GM21526 (cell line): Measurements from ENCODE around the gene ZNF787.
"Not testable (repeated sequence)": the region's sequence is repeated elsewhere in the genome, so short reads cannot be mapped to it uniquely, and the experiment has no call there.

Experiments
- ATAC-seq: cut with Tn5 transposase; IDR thresholded peaks from one replicate; pipeline ENCODE4 v1.9.1; 2021; ENCODE audit warnings: moderate library complexity; ENCODE audit not compliant: unreplicated experiment, low FRiP score

Gene ZNF787

DNA sequence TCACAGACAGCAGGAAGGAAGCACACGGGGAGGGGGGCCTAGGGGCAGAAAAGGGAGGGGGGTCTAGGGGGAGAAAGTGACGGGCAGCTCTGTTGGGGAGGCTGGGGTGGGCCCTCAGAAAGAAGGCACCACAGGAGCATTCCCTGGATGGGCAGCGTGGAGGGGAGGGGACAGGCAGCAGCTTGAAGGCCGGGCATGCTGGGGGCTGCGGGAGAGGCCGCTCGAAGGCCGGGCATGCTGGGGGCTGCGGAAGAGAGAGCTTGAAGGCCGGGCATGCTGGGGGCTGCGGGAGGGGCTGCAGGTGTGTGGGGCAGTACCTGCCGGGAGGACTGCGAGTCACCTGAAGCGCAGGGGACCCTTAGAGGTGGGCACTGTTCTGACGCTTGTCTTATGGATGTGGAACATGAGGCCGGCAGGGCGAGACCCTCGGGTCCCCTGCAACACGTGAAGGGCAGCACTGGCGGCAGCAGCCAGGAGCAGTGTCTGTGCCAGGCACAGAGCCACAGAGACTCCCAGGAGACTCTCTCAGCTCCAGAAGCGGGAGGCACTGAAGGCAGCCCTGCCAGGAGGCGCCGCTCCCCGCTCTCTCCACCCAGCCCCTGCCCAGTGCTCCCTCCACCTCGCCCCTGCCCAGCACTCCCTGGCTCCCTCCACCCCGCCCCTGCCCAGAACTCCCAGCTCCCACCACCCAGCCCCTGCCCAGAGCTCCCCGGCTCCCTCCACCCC is 13.3 kb downstream of the ZNF787 start:
- ATAC-seq = no peak

DNA sequence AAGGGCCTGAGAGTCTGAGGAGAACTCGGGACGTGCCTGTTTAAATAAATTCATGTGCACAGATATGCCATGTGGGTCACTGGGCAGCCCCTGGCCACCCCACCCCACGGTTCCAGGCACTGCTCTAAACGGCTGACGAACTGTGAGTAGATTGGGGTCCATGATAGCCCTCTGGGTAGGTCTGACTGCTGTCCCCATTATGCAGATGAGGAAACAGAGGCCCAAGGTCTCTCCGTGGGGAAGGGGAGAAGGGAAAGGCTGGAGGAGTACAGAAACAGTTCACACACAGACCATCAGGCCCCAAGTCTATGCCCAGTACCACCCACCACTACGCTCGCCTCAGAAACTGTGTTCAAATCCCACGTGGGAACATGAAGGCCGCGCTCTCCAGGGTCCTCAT is 14.1 kb downstream of the ZNF787 start:
- no peak for ATAC-seq

DNA sequence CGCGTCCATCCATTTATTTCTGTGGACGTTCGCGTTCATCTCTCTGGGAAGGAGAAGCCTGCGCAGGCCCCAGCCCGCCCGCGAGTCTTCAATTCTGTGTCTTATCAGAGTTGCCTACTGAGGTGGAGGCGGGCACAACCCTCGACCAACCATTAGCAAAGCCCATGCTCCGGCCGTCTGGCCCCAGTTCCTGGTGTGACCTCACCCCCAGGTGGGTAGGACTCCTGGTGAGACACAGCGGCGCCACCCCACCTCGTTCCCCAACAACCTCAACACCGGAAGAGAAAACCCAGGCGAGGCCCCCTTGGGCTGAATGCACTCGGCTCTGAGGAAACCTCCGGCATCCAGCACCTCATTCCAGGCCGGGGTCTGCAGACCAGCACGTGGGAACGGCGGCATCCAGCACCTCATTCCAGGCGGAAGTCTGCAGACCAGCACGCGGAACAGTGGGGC is 14.7 kb downstream of the ZNF787 start:
- ATAC-seq = no peak

DNA sequence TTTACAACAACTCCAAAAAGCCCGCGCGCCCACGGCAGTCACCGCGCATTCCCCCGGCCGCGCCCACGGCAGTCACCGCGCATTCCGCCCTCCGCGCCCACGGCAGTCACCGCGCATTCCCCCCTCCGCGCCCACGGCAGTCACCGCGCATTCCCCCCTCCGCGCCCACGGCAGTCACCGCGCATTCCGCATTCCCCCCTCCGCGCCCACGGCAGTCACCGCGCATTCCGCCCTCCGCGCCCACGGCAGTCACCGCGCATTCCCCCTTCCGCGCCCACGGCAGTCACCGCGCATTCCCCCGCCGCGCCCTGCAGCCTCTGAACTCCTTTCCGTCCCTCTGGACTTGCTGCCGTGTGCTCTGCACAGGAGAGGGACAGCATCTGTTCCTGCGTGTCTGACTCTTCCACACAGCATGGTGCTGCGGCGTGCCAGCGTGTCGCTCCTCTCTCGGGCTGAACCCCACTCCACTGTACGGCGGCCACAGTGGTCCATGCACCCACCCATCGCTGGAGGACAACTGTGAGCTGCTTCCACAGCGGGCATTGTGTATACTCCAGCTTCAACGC is 15.2 kb downstream of the ZNF787 start:
- not testable (repeated sequence) for ATAC-seq

DNA sequence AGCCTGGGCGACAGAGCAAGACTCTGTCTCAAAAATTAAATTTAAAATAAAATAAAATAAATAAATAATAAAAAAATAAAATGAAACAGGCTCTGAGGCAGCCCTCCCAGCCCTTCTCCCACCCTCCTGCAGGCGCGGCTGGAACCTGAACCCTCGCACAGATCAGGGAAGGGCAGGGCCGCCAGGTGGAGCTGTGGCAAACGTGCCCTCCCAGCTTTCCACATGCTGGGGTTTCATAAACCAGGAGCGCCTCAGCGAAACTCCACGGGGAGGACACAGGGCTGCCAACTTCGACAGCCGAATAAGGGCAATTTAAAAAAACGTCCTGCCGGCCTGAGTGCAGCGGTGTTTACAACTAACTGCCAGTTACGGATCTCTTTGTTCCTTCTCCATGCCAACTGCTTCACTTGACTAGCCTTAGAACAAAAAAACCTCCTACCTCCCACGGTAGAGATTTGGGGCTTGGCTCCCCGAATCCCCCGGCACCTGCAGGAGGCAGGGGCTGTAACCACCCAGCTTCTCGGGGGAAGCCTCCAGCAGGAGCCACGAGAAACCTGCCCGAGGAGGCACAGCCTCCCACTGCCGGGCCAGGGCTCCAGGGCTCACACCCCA is 15.9 kb downstream of the ZNF787 start:
- no peak for ATAC-seq

DNA sequence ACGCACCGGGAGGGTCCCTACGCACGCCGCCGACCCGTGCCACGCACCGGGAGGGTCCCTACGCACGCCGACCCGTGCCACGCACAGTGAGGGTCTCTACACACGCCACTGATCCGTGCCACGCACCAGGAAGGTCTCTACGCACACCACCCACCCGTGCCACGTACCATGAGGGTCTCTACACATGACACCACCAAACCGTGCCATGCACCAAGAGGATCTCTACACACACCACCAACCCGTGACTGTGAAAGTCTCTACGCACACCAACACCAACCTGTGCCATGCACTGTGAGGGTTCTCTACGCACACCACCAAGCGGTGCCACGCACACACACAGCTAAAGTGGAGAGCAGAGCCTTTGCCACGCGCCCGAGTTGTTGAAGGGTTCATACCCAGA is 16.7 kb downstream of the ZNF787 start:
- ATAC-seq = no peak

DNA sequence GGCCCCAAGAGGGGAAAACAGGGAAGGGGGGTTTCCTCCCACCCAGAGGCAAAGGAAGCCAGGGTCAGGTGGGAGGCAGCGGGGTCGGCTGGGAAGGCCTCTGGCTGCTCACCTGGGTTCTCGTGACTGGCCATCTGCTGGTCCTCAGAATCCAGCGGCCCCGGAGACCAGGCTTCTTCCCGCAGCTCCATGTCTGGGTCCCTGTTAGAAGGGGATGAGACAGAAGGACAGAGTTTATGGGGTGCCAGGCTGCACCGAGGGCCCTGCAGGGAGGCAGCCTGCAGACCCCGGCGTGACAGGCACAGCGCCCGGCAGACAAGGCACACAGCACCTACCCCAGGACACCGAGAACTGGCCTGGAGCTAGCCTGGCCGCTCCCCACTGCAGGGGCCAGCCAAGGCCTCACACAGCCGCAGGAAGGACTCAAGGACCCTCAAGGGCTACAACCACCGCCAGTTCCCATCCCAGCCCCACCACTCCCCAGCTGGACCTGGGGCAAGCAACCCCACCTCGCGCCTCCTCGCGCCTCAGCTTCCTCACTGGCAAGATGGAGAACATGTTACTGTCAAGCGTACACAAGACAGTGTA is 18.0 kb downstream of the ZNF787 start:
- ATAC-seq = no peak

DNA sequence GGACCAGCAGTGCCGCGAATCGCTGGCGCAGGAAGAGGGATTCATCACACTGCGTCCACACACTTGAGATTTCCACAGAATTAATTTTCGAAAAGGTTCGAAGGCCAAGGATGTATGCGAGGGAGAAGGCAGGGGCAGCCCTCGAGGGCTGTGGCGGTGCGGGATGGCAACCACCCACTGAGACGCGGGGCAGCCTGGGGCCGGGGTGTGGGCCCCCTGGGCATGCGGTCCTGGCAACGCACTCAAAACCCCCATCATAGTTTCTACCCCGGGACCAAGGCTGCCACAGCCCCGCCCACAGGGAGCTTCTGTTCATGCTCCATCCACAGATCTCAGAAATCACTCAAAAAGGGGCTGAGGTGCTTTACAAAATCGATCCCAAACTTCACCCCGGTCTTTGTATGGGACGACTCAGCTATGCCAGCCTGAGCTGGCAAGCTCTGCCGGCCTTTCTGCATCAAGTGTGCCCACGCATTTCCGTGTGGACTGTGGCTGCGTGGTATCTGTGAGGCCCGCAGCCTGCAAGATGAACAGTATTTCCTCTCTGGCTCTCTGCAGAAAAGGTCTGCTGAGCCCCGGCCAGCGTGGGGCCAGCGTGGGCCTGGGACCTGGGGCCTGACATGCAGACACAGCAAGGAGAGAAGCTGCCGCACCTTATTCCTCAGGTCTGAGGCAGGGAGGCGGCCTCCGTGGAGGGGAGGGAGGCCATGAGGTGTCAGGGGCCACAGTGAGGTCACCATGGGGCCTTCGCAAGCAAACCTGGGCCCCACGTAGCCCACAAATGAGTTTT is 19.2 kb downstream of the ZNF787 start:
- no peak for ATAC-seq

DNA sequence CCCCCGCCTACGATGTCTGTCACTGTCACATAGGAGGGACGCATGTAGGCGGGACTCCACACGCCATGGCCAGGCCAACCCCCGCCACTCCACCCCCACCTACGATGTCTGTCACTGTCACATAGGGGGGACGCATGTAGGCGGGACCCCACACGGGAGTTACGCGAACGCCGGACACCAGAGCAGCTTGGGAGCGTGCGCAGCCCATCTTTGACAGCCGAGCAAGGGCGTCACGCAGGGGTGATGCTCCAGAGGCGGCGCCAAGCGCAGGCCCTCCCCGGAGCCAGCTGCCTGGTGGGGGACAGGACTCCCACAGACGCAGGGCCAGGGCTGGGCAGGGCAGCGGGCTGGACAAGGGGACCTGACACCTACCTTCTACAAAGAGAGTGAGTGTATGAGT is 20.0 kb downstream of the ZNF787 start:
- ATAC-seq = no peak

DNA sequence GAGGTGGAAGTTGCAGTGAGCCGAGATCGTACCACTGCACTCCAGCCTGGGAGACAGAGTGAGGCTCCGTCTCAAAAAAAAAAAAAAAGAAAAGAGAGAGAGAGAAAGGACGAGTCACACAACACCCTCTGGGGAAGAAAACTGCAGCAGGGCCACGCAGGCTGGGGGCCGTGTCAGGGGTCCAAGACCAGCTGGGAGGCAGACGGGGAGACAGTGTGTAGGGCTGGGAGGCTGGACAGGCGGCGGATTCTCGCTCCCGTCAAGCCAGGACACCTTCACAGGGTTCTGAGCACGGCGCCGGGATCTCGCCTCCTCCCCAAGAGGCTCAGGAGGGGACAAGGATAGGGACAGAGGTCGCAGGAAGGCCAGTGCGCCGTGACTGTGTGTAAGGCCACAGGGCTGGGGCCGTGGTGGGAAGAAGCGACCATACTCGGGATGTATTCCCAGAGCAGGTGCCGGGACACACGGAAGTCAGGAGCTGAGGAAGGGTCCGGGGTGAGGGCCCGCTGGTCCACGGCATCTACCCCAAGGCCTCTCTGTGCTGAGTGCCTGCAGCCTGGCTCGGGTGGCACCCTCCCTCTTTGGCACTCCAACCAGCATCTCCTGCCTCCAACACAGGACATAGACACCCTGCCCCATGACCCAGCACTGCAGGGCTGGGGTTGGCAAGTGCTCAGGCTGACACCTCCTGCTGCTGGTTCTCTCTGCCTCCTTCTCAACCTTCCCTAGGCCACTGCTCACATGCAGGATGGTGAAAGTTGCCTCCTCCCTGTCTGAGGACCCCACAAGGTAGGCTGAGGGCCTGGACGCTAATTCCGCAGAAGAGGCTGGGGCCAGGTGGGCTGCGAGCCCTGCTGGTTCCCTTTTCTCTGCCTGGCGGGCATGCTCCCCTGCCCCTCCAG is 21.2 kb downstream of the ZNF787 start:
- ATAC-seq = no peak

DNA sequence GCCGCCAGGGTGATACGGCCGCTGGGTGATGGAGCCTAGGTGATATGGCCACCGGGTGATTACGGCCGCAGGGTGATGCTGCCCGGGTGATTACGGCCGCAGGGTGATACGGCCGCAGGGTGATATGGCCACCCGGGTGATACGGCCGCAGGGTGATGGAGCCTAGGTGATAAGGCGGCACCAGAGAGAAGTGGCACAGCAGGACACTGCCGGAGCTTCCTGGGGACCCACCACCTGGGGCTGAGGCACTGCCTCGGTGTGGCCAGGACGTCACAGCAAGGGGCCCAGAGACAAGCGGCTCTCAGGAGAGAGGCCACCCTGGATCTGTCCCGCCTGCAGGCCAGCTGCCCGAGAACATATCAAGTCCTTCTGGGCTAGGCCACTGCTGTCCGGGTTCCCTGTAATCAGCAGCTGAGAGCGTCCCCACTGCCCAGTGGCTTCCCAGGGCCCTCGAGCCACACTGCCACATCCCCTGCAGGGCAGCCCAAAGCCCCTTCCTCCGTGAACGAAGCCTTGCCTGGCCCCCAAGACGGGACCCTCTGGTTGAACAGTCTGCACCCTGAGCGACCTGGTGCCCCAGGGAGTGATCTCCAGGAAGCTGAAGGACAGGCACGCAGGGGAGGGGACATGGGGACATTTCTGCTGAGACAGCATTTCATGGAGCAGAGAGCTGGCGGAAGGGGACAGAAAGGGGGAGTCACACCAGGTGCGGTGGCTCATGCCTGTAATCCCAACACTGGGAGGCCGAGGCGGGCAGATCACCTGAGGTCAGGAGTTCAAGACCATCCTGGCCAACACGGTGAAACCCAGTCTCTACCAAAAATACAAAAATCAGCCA is 22.1 kb downstream of the ZNF787 start:
- ATAC-seq = no peak

DNA sequence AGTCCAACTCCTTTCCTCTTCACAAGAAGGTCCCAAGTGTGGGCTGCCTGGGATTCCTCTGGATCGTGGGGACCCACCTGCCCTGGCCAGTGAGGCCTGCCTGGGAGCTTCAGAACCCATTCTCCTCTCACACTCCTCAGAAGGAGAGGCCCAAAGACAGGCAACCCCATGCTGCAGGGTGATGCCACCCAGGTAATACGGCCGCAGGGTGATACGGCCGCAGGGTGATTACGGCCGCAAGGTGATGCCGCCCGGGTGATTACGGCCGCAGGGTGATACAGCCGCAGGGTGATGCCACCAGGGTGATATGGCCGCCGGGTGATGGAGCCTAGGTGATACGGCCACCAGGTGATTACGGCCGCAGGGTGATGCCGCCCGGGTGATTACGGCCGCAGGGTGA is 22.9 kb downstream of the ZNF787 start:
- not testable (repeated sequence) for ATAC-seq

DNA sequence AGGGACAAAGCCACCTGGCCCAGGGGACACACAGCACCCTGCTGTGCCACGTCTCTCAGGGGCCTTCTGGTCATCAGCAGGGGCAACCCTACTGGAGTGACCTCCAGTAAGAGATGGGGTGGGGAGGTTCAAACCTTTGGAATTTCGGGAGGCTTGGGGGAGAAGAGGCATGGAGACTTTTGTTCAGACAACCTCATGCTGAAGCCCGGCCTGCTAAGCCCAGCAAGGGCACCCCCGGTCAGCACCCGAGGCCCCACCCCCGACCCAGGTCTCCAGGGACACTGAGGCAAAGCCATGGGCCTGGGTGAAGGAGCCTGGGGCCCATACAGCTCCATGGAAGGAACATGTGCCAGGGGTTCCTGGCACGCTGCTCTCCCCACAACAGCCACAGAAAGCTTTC is 23.3 kb downstream of the ZNF787 start:
- ATAC-seq = no peak

DNA sequence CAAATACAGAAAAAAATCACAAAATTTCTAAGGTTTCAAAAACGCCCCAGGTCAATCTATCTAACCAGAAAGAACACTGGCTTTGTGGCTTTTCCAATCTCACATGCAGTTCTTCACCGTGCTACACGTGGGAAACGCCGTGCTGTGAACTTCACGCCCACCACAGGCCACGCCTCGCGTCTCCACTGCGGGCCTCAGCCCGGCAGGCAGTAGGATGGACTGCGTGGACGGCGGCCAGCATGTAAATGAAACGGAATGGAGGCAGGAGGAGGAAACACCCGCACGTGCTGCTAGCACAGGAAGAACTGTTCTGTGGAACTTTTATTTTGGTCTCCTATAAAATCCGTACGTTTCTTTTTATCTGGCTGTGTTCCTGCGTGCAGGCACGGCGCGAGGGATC is 23.8 kb downstream of the ZNF787 start:
- no peak for ATAC-seq

DNA sequence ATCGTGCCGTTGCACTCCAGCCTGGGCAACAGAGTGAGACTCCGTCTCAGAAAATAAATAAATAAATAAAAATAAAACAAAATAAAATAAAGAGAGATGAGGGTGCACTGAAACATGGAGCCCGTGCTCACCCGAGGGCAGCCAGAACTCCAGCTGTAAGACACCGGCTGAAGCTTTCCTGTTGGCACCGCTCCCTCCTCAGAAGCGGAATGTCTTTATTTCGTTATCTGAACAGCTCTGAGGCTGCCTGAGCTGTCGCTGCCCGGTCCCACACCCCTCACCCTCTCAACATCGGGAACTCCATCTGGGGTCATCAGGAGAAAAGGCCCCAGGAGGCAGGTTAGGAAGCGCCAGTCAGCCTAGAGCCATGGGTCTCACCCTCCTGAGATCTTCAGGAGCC is 24.4 kb downstream of the ZNF787 start:
- no peak for ATAC-seq

DNA sequence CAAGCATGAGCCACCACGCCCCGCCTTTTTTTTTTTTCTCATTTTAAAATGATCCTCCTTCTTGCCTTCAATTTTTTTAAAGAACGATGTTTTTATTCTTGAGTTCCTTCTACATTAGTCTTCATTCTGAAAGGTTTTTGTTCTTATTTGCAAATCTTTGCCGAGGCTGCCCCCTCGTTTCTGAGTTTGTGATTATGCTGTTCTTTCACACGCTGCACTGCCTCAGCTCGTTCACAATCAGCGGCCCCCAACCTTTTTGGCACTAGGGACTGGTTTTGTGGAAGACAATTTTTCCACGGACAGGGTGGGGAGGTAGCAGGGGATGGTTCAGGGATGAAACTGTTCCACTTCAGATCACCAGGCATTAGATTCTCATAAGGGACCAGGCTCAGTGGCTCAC is 26.6 kb downstream of the ZNF787 start:
- no peak for ATAC-seq

DNA sequence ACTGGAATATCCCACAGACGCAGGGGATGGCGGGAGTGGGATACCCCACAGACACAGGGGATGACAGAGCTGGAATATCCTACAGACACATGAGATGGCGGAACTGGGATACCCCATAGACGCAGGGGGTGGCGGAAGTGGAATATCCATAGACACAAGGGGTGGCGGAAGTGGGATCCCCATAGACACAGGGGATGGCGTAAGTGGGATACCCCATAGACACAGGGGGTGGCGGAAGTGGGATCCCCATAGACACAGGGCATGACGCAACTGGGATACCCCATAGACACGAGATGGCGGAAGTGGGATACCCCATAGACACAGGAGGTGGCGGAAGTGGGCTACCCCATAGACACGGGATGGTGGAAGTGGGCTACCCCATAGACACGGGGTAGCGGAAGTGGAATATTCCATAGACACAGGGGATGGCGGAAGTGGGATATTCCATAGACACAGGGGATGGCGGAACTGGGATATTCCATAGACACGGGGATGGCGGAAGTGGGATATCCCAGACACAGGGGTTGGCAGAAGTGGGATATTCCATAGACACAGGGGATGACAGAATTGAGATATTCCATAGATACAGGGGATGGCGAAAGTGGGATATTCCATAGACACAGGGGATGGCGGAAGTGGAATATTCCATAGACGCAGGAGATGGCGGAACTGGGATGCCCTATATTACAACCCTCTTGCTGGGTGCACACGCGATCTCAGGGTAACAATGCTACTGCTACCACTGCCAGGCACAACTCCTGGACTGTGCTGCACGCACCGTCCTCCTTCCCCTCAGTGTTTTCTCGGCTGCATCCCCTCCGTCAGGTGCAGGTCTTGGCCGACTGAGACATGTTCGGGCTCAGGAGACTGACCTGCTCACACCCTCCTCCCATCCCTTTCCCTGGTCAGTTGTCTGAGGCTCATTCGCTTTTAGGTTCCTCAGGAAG is 28.1 kb downstream of the ZNF787 start:
- ATAC-seq = no peak
